Stimulated activated CD4-positive, alpha-beta T cell treated with anti-CD3 and anti-CD28 coated beads, Interleukin-12 subunit alpha, Interleukin-12 subunit beta, amount 100 ng/mL, for 48 hours (primary cell): ENCODE measurements around the gene DIAPH2.

Experiments
- DNase-seq, 3 donors: peaks; one replicate each; pipeline ENCODE4 v3.0.0-alpha.2; 2020; ENCODE audit warnings: low read depth in 2 of 3, low spot score in 1 of 3

DIAPH2 gene

GRCh38 chrX:97633798-97634197 lies 949.2 kb downstream of the DIAPH2 start:
- DNase-seq, result no peak

DNA sequence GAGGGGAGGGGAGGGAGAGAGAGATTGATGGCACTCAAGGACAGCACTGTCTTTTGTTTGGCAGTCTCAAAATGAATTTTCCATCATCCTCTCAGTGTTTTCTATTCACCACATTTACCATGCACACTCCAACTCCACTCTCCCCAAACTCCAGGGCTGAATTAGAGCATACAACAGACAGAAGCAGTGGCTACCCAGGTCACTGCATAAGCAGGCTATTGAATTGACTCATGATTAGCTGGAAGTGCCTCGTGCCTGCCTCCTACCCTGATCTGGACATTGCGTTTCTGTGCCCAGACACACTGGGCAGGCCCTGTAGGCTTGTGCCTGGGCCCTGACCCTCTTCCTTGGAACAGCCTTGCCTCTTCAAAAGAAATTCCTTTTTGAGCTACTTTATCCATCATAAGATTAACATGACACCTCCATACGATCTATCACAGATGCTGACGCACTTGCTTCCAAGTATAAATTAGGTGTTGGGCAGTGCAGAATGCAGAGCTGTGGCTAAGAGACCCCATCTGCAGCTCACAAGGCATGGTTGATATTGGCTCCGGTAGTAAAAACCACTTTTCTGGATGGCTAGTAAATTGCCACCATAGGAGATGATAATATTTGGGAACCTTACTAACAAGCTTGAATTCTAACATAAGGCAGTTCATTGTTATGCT lies 952.0 kb downstream of the DIAPH2 start:
- no peak for DNase-seq

GRCh38 chrX:97637289-97637688 lies 952.6 kb downstream of the DIAPH2 start:
- no peak for DNase-seq

DNA sequence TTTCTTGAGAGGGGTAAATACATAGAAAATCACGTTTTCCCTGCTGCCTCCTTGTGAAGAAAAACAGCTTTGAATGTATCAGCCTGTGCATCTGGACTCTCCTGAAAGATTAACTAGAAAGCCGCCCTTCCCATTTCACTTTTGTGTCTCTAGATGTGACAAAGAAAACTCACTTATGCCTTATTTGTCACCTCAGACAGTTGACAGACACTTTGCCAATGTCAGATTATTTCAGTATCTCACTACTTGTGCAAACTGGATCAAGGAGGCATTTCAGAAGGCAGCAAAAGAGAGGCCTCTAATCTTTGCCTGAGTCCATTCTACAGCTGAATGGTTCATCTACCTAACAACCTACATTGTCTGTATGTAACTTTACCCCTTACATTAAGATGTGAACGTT lies 954.0 kb downstream of the DIAPH2 start:
- no peak for DNase-seq

DNA sequence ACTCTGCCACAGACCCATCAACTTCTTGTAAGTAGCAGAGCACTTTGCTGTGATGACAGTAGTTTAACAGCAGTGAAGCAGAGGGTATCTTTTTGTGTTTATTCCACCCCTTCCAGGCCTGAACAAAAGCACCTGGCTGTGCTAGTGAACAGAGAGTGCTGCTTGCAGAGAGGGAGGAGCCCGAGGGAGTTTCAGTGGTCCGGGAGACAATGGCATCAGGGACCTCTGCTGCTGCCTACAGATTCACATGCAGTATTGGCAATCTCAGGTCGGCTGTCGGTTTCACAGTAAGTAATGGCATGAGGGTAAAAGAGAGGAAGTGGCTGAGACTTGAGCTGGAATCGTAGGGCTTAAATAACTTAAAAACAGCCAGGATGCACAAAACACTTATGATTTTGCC lies 954.9 kb downstream of the DIAPH2 start:
- DNase-seq, result no peak
